AG20443 (cell line): Measurements from ENCODE around the gene PLCXD1.

Source experiments
- DNase-seq: peaks from one replicate; pipeline ENCODE4 v3.0.0; 2012; ENCODE audit warnings: low spot score, mixed read lengths

PLCXD1 gene

DNA sequence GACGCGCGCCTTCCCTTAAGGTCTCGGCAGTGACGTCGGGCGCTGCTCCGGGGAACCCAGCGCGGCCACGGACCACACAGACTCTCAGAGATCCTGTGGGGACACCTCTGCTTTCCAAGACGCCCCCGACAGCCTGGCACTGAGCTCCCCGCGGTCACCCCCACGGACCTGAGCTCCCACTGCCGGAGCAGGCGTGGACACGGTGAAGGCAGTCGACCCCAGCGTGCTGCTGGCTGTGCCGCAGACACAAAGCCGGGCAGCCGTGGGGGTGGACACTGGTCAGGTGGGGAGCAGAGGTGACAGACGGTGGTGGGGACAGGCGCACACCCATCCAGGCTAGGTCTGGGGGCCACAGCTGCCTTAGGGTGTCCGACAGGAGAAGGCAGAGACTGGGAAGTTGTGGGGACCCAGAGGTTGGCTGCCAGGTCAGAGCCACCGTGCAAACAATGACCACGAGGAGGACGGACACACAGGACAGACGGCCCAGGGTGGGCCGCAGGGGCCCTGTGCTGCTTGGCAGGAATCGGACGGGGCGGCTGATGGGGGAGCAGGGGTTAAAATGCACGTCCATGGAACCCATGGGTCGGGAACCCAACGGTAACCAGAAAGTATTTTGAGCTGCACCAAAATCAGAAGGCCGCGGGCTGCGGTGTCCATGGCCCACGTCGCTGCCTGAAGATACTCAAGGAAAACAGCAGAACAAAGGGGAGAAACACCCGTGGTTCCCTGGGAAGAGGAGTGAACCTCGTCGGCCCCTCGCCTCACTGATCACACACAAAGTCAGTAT is 54.0 kb downstream of the PLCXD1 start:
- DNase-seq = no peak

DNA sequence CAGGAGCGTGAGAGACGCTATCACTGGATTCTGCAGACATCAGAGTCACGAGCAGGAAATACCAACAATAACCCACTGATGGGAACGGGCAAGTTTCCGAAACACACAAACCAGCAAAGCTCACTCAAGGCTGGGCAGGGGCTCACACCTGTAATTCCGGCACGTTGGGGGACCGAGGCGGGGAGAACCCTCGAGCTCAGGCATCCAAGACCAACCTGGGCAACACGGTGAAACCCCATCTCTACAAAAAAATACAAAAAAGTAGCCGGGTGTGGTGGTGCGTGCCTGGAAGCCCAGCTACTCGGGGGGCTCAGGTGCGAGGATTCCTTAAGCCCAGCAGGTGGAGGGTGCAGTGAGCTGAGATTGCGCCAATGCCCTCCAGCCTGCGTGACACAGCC is 54.6 kb downstream of the PLCXD1 start:
- no peak for DNase-seq

DNA sequence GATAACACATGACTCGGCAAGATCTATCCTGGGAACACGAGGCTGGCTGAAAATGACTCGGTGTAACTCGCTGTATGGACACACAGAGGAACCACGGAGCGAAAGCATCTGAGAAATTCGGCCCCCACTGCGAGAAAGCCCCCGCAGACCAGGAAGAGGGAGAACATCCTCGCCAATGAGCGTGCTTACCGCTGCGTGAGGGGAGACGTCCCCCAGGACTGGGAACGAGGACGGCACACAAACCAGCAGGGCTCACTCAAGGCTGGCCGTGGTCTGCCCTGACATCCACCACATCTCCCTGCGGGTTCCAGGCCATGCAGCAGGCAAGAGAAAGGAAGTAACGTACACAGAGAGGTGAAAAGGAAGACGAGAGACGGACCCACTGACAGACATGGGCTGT is 55.0 kb downstream of the PLCXD1 start:
- DNase-seq = no peak

DNA sequence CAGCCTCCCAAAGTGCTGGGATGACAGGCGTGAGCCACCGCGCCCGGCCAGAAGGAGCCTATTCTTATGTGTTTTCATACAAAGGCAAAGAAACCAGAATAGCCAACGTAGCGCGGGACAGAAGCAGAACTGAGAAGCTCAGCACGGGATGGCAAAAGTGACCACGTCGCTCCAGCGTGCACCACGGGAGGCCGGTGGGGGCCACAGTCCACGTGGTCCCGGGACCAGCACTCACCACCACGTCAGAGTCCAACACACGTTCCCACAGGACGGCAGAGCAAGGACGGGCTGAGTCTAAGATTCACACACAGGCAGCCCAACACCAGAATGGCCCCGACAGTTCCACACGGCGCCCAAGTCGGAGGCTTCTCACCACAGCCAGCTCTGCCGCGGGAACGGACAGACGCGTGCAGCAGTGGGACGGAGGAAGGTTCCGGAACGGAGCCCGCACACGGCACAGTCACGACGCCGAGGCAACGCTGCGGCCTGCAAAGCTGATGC is 56.2 kb downstream of the PLCXD1 start:
- DNase-seq = no peak

DNA sequence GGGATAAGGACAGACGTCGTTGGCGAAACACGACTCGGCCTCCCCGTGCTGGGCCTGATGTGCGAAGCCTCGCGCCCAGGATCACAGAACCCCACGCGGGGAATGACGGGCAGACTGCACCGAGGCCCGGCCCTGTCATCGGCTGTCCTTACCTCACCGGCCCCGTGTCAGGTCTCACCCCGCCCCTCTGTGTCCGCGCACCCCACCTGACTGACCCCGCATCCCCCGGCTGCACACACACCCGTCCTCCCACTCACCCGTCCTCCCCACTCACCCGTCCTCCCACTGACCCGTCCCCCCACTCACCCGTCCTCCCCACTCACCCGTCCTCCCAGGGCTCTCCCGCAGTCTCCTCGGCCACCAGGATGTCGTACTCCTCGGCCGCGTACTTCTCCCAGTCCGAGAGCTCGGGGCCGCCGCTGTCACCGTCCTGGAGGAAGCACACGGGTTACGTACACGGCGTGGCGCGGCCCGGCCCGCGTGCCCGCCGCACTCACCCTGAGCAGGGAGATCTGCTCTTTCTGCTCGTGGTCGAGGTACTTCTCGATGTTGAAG is 57.2 kb downstream of the PLCXD1 start:
- DNase-seq = no peak

DNA sequence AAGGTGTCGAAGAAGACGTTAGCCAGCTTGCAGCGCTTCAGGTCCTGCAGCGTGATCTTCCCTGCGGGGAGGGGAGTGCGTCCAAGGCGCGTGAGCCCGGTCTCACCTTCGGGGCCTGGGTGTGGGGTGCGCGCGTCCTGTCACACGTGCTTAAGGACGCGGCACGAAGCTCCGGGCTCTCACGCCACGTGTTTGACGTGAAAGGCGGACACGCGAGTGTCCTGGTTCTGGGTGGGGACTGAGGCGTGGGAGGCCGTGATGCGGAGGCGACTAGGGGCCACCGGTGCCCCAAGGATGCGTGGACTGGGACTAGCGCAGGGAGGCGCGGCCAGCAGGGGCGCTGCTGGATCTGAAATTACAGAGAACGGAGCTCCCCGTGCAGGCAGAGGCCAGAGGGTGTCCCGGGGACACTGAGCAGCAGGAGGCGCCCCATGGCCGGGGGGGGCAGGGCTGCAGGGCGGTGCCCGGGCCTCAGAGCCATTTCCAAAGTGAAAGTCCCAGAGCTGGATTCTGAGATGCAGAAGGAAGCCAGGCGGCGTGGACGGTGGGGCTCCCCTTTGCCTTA is 57.7 kb downstream of the PLCXD1 start:
- no peak for DNase-seq

DNA sequence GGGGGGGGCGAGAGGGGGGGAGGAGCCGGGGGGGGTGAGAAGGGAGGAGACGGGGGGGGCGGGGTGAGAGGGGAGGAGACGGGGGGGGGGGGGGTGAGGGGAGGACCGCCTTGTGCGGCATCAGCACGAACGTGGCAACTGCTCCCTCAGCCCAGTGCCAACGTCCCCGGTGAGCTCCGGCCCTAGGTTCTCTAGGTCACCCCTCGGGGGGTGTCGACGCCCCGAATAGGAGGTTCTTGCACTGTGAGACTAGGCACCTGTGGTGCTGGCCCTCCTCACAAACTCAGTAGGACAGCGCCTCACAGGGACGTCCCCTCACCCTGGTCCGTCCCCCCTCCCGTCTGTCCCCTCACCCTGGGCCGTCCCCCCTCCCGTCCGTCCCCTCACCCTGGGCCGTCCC is 58.9 kb downstream of the PLCXD1 start:
- DNase-seq = no peak

DNA sequence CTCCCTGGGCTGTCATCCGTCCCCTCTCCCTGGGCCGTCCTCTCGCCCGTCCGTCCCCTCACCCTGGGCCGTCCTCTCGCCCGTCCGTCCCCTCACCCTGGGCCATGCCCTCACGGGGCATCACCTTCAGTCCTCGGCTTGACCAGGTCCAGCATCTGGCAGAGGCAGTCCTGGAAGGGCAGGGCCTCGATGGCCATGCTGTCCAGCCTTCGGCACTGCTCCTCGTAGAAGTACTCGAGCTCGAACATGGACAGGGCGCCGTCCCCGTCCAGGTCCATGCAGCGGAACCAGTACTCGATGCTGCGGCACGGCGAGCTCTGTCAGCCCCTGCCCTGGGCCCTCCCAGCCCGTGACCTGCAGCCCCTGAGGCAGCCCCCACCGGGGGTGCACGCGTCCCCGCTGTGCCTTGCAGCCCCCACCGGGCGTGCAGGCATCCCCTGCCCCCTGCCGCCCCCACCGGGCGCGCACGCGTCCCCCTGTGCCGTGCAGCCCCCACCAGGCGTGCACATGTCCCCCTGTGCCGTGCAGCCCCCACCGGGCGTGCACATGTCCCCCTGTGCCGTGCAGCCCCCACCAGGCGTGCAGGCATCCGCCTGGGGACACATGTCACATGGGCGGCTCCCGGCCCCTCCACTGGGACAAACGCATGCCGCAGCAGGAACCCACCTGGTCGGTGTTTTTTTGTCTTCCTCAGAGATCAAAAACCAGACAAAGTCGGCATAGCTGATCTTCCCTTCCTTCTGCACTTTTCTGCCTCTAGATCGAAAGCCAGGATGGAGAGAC is 59.7 kb downstream of the PLCXD1 start:
- DNase-seq = no peak

DNA sequence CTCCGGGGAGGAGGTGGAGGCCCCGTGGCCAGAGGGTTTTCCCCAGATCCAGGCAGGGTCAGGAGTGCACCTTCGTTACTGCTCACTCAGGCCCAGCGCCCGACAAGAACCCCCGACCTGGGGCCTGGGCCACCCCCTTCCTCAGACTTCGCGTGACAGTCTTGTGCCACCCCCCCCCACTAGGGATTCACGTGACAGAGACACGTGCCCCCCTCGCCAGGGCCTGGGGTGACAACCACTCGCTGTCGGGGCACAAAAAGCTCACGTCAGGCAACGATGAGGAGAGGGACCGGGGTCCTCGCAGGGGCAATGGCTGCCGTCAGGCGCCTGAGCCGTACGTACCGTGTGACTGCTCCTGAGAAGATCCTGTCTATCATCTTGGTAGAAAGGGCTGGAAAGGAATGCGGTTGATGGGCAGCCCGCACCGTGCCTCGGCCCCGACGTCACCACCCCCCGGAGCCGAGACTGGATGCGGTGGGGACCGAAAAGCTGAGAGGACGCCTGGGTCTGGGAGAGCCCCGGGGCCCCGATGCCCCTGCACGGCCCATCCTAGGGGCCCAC is 60.4 kb downstream of the PLCXD1 start:
- no peak for DNase-seq

DNA sequence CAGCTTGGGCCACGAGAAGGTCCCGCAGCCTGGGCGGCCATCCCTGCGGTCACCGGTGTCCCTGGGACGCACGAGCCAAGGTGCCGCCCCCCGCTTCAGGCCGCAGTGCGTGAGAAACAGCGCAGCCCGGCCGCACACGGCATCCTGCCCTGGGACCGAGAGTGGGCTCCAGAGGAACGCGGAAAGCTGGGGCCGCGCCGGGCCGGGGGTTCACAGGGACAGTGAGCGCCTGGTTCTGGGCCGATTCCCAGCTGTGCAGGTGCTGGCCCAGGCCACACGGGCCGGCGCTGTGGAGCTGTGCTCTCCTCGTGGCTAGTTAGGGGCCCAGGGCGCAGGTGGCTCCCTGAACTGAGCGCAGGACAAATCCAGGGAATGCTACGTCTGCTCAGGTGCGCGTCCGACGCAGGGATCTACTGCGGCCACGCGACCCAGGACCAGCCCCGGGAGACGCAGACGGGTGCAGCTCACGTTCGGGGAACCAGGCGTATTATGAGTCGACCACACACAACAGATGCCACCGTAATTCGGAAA is 63.3 kb downstream of the PLCXD1 start:
- no peak for DNase-seq

DNA sequence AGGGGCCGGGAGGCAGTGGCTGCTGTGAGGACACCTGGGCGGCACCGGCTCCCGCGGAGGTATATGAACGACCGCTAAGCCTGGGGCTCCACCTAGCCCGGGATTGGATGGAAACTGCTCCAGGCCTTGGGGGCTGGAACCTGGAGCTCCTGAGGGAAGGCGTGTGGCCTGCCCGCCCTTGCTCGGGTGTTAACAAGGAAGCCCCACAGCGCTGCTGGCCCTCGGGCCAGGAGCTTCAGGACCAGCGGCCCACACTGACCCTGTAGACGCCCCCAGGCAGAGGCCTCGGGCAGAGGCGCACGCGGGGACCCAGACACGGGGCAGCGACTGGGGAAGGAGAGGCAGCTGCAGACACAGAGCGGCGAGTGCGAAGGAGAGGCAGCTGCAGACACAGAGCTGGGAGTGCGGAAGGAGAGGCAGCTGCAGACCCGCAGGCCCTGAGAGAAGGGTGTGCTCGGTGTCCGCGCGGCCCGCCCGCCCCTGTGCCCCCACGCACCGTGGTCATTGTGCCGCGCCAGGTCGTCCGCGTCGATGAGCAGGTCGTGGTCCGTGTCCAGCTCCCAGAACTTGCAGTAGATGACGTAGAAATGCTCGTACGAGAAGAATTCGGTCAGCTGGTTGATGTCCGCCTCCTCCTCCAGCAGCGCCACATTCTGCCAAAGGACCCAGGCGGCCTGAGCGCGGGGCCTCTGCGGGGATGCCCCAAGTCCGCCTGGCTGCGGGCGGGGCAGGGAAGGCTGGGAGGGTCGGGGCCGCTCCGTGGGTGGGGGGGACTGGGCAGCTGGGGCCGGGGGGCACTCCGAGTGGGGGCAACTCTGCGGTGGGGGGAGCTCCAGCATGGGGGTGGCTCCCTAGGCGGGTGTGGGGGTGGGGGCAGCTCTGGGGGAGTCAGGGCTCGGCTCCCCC is 64.1 kb downstream of the PLCXD1 start:
- DNase-seq = no peak

DNA sequence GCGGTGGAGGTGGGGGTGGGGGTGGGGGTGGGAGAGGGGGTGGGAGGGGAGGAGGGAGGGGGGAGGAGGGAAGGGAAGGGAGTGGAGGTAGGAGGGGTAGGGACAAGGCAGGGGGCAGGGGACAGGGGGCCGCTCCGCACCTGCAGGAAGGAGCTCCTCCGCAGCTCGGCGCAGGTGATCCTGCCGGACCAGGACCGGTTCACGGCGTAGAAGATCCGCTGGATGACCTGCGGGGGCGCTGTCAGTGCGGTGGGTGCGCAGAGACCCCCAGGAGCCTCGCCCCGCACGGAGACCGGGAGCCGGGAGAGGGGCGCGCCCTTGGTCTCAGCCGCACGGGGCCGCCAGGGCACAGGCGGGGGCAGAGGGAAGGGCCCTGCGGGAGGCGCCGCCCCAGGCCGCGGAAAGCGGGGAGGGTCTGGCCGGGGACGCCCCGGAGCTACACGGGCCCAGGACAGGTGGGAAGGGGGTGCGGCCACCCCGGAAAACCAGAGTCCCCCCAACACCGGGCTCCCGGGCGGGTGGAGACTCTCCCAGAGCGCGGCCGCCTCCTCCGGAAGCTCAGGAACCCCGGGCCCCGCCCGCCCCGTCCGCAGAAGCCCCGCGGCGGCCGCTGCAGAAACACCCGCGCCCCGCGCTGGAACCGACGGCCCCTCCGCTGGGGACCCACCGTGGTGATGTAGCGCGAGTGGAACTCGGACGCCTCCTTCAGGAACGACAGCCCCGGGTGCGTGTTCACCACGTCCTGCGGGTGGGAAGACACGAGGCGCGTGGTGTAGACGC is 65.0 kb downstream of the PLCXD1 start:
- DNase-seq = no peak

DNA sequence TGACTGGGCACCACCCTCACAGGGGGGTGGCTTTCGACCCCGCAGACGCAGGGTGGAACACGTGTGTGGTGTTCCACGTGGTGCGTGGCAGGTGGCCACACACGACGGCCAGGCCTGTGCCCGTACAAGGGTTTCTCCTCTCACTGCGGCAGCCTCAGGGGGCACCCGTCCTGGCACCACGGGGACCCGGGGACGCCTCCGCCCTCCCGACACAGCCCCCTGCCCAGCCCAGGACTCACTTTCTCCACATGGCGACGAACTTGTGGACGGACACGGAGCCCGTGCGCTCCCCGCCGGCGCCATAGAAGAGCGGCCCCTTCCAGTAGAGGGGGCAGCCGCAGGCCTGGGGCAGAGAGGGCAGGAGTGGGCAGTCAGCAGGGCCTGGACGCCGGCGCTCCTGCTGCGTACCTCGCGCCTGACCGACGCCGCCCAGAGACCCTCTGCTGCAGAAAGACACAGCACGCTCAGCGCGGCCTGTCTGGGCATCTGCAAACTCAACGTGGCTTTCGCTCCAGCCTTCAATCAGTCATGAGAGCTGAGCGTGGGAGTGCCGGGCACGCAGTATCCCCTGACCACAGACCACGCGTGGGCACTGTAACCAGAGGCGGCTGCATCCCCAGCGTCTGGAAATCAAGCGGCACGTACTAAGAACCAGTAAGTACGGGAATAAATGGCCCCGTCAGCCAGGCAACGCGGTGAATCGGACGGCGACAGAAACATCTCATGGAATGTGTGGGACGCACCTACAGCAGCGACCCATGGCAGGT is 66.4 kb downstream of the PLCXD1 start:
- DNase-seq = no peak

DNA sequence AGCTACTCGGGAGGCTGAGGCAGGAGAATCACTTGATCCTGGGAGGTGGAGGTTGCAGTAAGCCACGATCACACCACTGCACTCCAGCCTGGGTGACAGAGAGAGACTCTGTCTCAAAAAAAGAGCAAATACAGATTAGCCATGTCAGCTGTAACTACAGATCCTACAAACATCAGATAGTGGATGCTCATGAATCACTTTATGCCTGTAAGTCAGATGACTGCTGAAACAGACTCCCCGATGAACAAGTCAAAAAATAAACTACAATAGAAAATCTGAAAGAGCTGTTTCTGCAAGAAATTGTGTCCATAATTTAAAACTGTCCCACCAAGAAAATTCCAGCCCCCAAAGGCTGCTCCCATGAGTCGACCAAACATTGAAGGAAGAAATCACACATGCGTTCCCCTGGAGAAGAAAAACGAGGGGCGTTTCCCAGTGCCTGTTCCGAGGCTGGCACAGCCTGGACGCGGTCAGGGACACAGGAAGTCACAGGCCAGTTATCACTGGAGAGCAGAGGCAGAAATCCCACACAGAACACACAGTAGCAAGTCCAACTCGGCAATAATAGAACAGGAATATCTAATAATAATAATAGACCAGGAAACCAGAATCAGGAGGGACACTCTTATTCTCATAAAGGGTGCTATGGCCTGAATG is 67.4 kb downstream of the PLCXD1 start:
- DNase-seq = no peak

DNA sequence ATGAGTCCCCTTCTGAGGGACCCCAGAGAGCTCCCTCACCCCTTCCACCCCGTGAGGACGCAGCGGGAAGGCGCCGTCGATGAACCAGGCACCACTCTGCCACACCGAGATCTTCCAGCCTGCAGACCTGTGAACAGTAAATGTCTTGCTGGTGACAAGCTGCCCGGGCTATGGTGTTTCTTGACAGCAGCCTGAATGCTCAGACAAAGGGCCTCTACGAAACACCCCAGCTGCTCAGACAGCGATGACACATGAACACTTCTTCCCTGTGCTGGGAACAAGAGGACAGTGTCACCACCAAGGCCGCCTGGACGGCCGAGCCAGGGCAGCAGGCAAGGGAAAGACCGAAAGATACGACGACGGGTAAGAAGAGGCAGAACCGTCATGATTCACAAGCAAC is 68.0 kb downstream of the PLCXD1 start:
- DNase-seq = no peak

DNA sequence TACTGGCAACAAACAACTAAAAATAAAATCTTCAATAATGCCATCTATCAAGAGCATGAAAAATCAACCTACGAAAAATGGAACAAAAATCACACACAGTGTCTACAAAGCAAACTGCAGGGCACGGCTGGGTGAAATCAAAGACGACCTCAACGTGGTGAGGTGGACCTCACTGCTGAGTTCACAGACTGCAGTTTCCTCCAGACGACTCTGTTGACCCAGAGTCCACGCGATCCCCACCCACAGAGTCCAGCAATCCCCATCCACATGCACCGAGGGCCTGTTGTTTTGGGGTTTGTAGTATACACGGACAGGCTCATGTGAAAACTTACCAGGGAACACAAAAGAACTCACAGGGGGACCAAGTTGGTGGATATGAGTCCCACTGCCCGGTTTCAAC is 68.5 kb downstream of the PLCXD1 start:
- no peak for DNase-seq

DNA sequence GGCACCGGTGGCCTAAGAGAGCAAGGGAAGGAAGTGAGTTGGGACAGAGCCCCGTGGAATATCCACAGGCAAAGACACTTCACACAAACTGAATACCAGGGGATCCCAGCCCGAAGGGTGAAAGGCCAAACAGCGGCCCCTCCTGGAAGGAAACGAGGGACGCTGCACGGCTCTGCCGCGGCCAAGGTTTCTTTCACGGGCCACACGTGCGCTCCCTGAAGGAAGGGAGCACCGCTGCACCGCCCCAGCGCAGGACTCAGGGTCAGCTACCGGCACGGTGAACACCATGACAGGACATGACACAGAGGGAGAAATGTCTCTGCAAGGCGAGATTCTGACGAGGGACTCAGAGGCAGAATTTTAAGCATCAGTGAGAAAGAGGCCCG is 69.0 kb downstream of the PLCXD1 start:
- no peak for DNase-seq

DNA sequence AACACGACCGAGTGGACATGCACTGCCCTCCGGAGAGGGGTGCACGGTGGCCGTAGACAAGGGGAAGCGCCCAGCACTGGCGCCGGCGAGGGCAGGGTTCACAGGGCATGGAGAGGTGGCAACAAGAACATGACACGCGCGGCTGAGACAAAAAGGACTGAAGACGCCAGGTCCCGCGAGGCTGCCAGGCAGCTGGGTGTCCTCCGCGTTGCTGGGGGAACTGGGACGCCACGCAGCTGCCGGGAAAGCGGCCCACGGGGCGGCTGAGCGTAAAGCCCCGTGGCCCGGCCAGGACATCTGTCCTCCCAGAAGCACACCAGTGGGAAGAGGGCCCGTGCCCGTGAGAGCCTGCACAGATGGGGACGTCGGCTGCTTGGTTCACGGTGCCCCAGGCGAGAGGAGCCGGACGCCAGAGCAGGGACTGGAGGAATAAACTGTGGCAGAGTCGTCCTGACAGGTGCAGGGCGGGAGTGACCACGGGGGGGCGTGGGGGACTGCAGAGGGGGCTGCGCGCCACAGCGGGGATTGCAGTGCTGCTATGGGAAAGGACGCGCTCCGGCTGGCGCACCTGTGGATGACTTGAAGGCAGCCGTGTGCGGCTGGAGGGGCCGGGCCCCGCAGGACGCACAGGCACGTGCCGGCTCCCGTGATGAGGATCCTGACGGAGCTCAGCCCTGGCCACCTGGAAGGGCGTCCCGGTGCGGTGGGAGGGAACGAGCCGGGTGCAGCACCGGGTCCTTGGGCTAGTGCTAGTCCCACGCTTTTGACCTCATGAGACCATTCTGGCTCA is 69.5 kb downstream of the PLCXD1 start:
- DNase-seq = no peak
